Measurements from ENCODE around the gene BRCA1.
"Not testable (repeated sequence)": the region's sequence is repeated elsewhere in the genome, so short reads cannot be mapped to it uniquely, and the experiment has no call there.

- TF ChIP-seq, protein P1, sequence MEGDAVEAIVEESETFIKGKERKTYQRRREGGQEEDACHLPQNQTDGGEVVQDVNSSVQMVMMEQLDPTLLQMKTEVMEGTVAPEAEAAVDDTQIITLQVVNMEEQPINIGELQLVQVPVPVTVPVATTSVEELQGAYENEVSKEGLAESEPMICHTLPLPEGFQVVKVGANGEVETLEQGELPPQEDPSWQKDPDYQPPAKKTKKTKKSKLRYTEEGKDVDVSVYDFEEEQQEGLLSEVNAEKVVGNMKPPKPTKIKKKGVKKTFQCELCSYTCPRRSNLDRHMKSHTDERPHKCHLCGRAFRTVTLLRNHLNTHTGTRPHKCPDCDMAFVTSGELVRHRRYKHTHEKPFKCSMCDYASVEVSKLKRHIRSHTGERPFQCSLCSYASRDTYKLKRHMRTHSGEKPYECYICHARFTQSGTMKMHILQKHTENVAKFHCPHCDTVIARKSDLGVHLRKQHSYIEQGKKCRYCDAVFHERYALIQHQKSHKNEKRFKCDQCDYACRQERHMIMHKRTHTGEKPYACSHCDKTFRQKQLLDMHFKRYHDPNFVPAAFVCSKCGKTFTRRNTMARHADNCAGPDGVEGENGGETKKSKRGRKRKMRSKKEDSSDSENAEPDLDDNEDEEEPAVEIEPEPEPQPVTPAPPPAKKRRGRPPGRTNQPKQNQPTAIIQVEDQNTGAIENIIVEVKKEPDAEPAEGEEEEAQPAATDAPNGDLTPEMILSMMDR (conservative IDR thresholded peaks at IDR 0.05 in 1 of 2, IDR thresholded peaks at IDR 0.05 in 1 of 2; ENCODE audit: low read depth in 1 of 2, low read length in 2 of 2), result not testable (repeated sequence)
- TF ChIP-seq EZH2 (IDR thresholded peaks at IDR 0.05; ENCODE audit: low read length, missing control alignments), result not testable (repeated sequence)
Observed at GRCh38 chr17:43159232-43159631, 34.1 kb upstream of the BRCA1 start.

Measured in fibroblast of lung (primary cell).